ENCODE results near the gene TBC1D16.

TBC1D16 gene

DNA sequence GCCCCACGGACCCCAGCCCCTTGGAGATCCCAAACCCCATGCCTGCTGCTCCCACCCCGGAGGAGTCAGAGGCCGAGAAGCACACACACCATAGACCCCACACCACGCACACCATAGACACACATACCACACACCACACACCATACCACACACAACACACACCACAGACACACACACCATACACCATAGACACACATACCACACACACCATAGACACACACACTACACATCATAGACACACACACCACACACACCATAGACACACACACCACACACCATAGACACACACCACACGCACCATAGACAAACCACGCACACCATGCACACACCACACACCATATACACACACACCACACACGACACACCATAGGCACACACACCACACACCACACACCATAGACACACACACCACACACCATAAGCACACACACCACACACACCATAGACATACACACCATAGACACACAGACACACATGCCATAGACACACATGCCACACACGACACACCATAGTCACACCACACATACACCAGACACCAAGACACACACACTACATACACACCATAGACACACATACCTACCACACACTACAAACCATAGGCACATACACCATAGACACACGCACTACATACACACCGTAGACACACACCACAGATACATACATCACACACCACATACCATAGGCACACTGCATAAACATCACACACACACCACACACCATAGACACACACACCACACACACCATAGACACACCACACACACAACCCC, 11.3 kb downstream of the TBC1D16 start:
- no peak for DNase-seq

DNA sequence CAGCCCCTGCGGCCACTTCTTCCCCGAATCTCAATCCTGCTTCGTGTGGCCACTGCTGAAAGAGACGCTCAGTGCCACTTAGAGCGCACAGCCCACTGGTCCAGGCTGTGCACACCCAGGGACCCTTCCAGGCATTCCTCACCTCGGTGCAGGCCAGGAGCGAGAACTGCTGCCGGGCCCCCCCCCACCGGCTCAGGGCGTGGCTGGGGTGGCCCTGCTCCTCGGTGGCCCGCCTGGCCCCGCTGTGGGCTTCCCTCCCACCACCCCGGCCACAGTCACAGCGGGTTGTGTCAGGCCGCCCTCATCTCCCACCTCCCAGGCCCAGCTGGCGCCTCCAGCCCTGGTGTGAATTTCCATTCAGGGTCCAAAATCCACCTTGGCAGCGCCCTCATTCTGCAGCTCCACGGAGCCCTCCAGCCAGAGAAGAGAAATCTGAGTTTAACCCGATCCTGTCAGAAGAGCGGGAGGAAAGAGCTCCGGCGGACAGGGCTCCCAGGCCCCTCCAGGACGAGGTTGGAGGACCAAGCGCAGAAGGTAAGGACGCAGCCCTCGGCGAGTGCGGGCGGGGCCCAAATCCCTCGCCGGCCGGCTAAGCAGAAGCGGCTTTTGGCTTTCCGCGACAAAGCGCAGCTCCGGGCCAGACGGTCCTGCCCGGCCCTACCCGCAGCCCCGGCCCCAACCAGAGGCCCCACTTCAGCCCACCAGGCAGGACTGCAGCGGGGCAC, 12.0 kb downstream of the TBC1D16 start:
- no peak for DNase-seq

DNA sequence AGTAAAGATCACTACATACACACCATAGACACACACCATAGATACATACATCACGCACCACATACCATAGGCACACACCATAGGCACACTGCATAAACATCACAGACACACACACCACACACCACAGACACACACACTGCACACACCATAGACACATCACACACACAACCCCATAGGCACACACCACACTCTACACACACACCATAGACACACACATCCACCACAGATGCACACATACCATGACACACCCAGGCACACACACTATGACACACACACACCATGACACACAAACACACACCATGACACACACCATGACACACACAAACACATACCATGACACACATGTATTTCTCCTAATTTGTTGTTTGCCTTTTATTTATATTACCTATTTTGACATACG, 14.1 kb downstream of the TBC1D16 start:
- no peak for DNase-seq

DNA sequence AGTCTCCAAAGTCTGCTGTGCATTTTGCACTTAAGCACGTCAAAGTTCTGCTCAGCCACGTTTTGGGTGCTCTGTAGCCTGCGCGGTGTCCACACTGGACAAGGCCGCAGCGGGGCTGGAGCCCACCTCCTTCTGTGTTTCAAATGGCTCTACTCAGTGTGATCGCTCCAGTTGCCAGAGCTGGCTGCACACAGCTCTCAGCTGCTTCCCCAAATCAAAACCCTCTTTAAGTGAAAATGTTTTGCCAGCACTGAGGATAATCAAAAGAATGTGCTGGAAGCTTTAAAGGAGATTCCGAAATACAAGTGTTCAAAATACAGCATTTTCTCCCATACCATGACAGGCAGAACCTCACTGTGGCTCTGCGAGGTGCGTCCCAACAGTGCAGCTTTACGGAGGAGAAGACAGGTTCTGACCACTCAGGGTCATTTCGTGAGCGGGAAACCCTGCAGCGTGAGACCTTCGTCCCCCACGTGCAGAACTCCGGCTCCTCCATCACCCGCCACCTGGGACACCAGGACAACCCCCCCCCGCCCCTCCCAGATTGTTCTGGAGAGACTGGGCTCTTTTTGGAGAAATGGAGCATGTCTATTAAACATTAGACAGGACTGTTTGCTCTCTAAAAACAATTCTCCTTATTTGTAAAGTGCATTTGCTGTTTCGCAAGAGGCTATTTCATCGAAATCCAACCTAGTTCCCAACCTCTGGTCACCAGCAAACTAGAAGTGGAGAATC, 16.6 kb downstream of the TBC1D16 start:
- no peak for DNase-seq

DNA sequence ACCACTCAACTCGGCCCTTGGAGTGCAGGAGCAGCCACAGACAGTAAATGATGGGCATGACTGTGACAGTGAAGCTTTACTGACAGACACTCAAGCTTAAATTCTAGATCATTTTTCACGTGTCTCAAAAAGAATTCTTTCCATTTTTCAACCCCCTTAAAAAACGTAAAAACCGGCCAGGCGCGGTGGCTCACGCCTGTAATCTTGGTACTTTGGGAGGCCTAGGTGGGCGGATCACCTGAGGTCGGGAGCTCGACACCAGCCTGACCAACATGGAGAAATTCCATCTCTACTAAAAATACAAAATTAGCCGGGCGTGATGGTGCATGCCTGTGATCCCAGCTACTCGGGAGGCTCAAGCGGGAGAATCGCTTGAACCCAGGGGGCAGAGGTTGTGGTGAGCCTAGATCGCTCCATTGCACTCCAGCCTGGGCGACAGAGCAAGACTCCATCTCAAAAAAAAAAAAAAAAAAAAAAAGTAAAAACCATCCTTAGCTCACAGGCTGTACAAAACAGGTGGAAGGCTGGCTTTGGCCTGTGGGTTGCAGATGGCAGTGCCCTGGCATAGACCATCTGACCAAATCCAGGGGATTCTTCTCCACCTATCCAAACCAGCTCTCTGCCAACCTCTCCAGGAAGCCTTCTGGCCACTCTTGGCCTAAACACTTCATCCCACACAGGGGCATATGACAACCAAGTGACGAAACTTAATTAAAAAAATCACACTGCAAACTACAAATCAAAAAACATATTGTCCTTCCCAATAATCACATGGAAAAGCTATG, 18.3 kb downstream of the TBC1D16 start:
- DNase-seq: no peak

DNA sequence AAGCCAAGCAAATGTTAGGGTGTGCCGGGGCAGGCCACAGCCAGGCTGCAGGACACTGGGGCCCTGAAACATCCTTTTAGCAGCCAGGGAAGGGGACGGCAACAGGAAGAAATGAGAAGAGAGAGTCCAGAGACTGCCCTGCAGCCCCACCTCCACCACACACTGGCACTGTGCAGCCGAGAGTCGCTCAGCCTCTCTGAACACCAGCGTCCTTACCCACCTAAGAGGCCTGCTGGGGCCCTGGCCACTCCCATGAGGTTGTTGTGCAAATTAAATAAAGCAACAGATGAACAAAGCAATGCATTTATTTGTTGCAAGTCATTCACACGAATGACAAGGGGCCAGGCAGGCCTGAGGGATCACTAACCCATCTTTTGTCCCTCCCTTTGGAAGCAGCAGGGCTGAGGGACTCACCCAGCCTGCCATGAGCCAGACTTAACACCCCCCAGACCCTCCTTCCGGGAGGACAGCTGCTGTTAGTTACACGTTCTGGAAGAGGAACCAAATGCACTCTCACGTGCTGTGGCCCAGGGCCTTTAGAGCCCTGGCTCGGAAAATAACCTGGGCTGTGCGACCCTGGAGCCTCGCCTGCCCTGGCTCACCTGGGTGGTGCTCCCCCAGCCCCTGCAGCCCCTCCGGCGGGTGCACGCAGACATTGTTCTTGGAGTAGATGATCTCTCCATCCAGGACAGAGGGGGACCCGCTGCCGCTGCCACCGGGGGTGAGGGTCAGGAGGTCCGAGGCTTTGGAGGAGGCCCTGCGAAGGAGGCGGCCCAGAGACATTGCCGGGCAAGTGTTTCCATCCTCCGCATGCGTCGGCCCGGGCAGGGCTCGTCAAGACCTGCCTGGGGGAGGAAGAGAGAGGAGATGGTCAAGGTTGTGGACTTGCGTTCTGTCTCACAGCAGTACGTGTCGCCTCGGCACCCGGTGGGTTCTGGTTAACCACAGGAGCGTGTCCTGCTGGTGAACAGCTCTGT, 22.6 kb downstream of the TBC1D16 start:
- no peak for DNase-seq

DNA sequence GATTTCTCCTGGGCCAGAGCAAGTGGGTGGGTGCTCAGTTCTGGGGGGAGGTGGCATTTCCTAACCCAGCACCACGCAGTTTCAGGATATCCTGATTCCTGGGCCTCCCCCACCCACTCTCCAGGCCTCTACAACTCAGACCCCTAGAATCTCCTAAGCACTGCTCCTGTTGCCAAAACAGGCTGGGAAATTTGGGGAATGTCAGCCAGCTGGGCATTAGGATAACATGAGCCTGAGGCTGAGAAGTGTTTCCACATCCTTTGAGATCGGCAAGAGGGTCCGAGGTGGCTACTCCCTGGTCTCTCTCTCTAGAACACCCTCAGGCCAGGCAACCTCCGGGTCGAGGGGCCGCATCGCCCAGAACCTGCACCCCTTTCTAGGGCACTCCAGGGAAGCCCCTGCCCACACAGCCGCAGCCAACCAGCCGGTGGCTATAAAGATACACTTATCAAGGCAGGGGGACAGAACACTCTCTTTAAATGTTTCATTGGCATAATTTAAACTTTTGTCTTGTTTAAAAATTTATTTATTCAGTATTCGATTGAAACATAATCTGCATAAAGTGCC, 23.6 kb downstream of the TBC1D16 start:
- DNase-seq: no peak

DNA sequence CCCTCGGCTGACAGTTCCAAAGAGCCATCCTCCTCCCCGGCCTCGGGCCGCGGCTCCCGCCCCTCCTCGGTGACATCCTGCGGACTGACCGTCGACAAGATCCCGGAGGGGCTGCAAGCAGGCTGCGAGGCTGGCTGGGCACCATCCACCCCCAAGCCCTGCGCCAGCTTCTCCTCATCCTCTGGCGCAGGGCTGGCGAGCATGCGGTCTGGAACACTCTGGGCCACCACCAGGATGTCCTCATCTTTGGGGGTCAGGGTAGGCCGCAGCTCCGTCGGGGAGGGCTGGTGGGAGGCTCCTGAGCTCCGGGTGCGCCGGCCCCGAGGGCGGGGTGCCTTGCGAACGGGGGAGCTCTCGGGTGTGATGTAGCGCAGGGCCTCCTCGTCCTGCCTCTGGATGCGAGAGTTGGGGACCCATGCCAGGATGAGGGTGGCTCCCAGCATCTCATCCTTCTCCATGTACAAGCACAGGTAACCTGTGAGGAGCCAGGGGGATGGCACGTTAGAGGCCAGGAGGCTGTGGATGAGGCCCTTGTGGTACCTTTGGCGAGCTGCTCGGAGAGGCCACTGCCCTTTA, 25.3 kb downstream of the TBC1D16 start:
- no peak for DNase-seq

DNA sequence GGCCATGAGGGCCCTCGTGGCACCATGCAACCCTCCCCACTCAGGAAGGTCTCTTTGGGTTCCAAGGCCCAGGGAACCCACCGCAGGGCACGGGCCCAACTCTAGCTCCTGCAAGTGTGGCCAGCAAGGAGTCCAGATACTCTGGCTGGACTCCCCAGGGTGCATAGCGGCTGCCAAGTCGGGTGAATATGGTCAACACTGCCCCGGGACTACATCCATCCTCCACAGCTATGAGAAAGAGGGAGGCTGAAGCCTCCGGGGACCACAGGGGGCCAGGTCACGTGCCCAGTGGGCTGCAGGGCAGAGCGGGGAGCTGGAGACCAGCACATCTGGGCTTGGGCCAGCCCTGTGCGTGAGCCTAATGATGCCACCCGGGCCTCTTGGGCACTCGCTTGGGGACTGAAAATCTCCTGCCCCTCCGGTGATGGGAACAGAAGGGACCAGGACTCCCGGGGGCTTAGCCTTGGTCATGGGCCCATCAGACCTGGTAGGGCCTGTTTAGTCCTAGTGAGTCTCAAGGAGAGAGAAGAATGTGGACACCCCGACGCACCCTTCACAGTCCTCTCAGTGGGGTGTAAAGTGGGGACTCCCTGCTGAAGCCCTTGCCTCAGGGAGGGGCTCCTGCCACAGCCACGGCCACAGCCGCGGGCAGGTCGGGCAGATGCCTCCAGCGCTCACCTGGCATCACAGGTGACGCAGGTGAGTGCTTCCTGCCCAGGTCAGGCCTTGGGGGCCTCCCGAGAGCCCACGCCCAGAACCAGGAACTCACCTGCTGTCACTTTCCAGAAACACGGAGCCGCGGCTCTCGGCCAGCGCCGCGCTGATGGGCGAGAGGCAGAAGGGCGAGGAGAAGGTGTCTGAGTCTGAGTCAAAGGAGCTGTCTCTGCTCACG, 26.0 kb downstream of the TBC1D16 start:
- no peak for DNase-seq

DNA sequence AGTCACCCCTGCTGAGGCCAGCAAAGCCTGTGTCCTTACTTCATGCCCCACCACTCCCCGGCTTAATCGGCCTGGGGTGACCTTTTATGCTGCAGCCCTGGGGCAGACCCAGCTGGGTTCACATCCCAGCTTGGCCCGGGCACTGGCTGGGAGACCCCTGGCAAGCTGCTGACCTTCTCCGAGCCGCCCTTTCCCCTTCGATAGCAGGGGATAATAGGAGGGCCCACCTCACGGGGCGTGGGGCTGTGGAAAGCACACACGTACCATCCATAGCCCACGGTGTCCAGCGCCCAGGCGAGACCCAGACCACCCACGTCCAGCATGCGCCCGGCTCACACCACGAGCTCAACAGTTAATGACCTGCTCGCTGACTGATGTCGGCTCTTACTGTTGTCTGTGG, 26.8 kb downstream of the TBC1D16 start:
- no peak for DNase-seq

DNA sequence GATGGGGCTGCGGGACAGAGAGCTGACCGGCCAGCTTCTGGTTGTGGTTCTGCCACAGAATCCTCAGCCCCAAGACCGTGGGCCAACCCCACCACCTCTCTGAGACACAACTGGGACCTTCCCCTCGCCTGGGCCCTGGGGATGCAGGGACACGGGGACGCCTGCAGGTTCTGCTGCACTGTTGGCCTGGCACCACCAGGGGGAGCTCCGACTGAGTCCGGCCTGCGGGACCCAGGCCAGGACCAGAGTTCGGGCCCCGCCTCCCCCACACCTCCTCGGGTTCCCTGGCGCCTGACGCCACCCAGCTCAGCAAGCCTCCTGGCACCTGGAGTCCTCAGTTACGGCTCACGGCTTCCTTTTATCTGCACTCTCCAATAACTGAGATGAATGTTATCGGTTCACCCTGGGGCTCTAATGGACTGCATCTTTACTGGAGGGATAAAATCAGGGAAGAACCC, 27.3 kb downstream of the TBC1D16 start:
- peak; percentile 54 for DNase-seq

DNA sequence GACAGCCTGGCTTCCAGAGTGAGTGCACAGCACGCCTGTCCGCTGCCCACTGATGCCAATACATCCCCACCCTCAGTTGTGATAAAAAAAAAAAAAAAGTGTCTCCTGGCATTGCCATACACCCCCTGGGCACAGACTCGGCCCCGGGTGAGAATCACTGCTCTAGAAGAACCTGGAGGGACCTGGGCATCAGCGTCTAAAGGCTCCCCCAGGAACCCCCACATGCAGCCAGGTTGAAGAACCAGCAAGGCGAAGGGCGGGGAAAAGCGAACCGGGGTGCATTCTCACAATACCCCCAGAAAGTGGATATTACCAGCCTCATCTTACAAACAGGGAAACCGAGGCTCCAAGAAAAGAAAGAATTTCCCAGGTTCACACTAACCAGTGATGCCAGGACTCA, 27.7 kb downstream of the TBC1D16 start:
- no peak for DNase-seq

DNA sequence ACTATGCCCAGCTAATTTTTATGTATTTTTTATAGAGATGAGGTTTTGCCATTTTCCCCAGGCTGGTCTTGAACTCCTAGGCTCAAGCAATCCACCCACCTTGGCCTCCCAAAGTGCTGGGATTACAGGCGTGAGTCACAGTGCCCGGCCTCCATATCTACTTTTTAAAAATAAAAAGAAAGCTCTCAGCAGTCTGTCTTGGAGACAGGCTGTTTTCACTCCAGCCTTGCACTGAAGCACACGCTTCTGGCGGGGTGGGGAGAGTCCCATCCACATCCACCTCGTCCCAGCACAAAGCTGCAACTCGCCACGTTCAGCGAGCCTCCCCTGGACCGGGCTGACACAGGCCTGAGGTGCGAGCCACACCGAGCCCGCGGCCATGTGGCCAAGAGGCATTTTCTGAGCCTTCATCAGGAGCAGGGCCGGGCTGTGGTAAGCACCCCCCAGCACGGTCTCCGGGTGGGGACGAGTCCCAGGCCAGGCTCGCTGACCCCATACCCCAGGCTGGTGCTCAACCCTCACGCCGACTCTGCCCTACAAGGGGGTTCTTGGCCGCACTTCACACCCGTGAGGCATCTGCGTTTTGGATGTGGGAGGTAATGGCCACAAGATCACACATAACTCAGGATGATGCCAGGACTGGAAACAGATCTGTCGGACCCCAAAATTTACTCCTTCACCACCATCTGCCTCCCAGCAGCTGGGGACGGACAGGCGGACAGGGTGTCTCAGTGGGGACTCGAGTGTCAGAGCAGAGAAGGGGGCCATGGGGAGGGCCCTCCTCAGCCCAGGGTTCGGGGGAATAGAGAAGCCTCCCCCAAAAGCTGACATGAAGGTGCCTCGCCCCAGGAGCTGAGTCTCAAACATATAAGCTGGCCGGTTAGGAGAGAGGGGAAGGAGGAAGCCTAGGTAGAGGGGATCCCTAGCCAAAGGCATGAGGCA, 28.6 kb downstream of the TBC1D16 start:
- no peak for DNase-seq

DNA sequence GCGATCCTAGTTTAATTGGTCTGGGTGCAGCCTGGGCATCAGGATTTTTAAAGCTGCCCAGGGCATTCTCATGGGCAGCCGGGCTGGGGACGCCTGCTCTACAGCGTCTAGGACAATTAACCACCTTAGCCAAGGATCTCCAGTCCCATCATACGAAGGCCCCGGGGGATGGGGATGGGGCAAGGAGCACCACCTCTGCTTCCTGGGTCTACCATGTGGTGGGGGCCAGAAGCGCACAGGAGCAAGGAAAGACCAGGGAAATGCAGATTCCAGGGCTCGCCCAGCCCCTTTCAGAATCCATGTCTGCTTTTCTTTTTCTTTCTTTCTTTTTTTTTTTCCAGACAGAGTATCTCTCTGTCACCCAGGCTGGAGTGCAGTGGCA, 29.3 kb downstream of the TBC1D16 start:
- DNase-seq: no peak

DNA sequence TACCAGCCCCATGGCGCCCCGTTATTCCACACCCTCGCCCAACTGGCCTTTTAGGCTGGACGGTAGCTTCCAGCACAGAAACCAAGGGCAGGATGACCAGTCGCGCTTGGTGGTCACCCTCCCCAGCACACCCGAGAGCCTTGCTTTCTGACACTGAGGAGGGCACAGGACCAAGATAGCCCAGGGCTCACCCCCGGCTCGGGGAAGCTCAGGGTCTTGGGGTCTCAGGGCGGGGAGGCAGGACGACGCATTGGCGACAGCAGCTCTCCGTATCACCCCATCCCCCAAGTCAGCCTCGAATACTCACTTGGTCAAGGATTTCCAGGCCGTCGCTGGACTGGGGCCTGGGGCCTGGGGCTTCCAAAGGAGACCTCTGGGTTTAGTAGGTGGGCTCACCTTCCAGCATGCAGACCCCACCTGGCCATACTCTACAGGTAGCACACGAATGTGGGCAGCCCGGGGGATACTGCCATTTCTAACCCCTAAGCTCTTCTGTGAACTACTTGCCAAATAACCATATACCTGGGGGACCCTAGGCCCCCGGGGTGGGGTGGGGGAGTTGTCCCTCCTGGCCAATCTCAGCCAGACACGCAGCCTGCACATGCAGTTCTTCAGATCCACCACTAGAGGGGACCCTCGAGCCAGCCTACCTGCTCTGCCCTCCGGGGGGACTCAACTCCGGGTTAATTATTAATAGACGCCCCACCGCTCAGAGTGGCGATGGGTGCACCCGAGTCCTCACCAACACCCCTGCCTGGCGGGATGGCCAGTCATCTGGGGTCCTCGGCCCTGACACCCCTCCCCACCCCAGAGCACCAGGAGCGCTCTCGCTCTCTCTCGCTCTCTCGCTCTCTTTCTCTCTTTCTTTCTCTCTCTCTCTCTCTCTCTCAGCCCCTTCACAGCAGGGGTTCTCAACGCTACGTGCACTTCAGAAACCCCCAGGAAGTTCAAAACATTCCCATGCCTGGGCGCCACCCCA, 30.0 kb downstream of the TBC1D16 start:
- peak; percentile 50 for DNase-seq

DNA sequence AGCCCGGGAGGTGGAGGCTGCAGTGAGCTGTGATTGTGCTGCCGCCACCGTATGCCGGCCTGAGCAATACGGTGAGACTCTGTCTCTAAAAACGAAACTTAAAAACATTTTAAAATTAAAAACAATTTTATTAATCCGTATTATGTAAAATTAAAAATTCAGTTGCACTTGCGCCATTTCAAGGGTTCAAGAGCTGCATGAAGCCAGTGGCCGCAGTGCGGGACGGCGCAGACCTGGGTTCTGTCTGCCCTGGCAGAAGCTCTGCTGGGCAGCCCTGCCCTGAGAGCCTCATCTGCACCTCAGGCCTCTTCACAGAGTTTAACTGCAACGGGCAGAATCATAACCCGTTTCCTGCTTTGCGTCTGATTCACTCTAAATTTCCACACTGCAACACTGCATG, 31.7 kb downstream of the TBC1D16 start:
- no peak for DNase-seq

DNA sequence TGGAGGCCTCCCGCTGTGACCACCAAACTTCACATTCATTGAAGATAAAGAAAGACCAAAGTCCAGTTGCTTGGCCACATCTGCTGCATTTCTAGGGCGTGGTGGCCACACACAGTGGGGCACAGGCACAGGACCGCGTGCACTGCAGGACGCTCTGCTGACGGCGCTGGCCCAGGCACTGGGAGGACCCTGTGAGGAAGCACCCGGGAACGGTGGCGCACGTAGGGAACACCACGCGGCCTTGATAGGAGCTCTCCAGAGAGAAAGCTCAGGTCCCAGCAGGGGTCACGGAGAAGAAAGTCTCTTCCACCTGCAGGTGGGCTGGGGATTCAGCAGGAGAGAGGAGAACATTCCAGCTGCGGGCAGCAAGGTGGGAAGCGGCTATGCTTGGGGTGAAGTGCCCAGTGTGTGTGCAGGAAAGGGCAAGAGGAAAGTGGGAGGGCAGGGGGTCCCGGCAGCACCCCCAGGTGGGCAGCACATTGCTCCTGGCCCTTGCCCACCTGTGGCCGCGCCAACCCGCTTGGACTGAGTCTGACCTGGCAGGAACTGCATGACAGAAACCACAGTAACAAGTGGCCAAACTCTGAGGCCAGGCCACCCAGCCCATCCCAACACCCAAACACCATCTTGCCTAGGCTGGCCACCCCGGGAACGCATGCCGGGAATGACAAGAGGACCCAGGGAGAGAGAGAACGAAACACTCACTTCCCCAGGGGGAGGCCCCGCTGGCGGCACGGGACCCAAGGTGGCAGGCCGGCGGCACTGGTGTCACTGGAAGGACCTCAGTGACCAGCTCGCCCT, 32.8 kb downstream of the TBC1D16 start:
- DNase-seq: no peak

Measured in CD4-positive, alpha-beta T cell treated with Interleukin-4 for 4 hours (primary cell).